ENCODE results near the gene TNPO1.

DNA sequence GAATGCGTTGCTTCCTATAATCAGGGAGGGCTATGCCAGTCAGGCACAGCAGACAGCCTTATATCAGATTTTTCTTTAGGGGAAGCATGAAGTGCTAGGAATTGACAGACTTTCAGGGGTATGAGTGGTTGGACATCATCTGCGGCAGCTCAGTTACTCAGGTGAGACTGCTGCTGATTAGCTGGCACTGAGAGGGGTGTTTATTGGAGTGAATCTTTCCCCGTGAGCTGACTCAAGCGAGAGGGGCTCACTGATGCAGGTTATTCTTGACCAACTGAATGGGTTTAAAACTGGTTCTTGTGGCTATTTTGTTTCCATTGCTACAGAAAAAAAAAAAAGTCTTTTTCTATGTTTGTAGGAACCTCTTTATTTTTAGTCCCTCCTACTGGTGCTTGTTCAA lies 46.2 kb upstream of the TNPO1 start:
- no peak for TF ChIP-seq EZH2 (IDR thresholded peaks at IDR 0.05; ENCODE audit: borderline replicate concordance, low read length)
- TF ChIP-seq, protein P1, sequence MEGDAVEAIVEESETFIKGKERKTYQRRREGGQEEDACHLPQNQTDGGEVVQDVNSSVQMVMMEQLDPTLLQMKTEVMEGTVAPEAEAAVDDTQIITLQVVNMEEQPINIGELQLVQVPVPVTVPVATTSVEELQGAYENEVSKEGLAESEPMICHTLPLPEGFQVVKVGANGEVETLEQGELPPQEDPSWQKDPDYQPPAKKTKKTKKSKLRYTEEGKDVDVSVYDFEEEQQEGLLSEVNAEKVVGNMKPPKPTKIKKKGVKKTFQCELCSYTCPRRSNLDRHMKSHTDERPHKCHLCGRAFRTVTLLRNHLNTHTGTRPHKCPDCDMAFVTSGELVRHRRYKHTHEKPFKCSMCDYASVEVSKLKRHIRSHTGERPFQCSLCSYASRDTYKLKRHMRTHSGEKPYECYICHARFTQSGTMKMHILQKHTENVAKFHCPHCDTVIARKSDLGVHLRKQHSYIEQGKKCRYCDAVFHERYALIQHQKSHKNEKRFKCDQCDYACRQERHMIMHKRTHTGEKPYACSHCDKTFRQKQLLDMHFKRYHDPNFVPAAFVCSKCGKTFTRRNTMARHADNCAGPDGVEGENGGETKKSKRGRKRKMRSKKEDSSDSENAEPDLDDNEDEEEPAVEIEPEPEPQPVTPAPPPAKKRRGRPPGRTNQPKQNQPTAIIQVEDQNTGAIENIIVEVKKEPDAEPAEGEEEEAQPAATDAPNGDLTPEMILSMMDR (conservative IDR thresholded peaks at IDR 0.05 in 1 of 2, IDR thresholded peaks at IDR 0.05 in 1 of 2; ENCODE audit: extremely low read depth in 1 of 2, insufficient read depth in 1 of 2, low read depth in 1 of 2, low read length in 2 of 2): no peak

Data from mammary epithelial cell (primary cell).